NT2/D1 (cell line): ENCODE results near the gene APRT.
"Not testable (repeated sequence)": the region's sequence is repeated elsewhere in the genome, so short reads cannot be mapped to it uniquely, and the experiment has no call there.

ENCODE experiments used
- SUZ12 ChIP-seq: IDR thresholded peaks from 2 replicates; pipeline ENCODE4 v1.6.1; 2011; ENCODE audit not compliant: insufficient read length, insufficient read depth; ENCODE audit errors: extremely low read depth
- YY1 ChIP-seq: IDR thresholded peaks from 2 replicates; pipeline ENCODE4 v1.6.1; 2011; ENCODE audit not compliant: insufficient read length, insufficient read depth
- ZNF274 ChIP-seq: IDR thresholded peaks from 2 replicates; pipeline ENCODE4 v1.6.1; 2011; ENCODE audit warnings: mild to moderate bottlenecking, low read depth, low read length

DNA sequence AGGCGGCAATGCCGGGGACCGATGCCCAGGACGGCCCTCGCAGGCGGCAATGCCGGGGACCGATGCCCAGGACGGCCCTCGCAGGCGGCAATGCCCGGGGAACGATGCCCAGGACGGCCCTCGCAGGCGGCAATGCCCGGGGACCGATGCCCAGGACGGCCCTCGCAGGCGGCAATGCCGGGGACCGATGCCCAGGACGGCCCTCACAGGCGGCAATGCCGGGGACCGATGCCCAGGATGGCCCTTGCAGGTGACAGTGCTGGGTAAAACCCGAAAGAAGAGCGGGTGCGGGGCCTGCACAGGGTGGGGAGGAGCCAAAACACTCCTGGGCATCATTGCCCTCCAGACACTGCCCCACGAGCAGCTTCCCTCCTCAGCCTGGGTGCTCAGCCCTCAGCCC is 11.9 kb upstream of the APRT start:
- TF ChIP-seq ZNF274, YY1, SUZ12: not testable (repeated sequence)
